ENCODE data around the gene CDKN2B. TPM values are rescaled to one million over a fixed set of nuclear protein-coding genes. Genes with fewer than 3 reads are reported as not detected.
A peak's percentile ranks its signal among the peaks of the same experiment; 100 is the strongest.

The CDKN2B gene
- total RNA-seq, 2 experiments from 2014 or later: 2.0 to 3.7 TPM

GRCh38 chr9:21995666-21996398, 13.3 kb downstream of the CDKN2B start:
- H3K4me3 ChIP-seq (ENCODE audit: low read depth, low read length, poor library complexity, severe bottlenecking): peak overlapping the region; percentile 78

DNA sequence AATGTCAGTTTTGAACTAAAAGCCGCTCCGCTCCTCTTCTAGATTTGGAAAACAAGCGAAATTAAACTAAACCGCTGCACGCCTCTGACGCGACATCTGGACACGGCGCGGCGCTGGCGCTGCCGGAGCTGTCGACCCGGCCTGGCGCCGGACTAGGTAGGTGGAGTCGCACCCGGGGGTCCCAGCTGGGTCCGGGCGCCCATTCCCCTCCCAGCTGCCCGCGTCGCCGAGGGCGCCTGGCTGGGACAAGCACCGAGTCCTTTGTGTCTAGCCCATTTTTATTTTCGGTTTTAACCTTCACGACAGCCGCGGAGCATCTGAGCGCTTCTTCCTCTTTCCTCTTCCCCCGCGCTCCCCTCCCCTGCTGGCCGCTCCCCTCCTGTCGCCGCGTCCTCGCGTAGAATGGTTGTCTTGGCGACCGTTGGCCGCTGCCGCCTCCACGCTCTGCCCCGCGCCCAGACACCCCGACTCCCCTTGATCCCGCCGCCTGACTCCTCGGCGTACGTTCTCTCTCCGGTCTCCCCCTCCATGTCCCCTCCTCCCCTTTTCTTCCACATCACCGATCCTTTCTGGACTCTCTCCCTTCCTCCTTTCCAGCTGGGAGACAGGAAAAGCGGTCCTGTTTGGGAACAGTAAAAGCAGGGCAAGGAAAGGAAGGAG, 14.0 kb downstream of the CDKN2B start:
- Histone ChIP-seq H3K4me1 (ENCODE audit: insufficient read depth, low read length, poor library complexity, severe bottlenecking) (peaks cover 21% of the 10 kb centered on the region), H2AFZ (ENCODE audit: low read length) (peak overlapping the region; percentile 76), H3K9me2 (ENCODE audit: insufficient read depth, low read length) (no peaks in the 10 kb centered on the region), H3K9me3 (ENCODE audit: low read length) (no peaks in the 10 kb centered on the region), H3K79me2 (ENCODE audit: insufficient read depth, low read depth, low read length) (peaks cover 85% of the 10 kb centered on the region), H3K27ac (ENCODE audit: low read depth, low read length, poor library complexity, severe bottlenecking) (peak overlapping the region; percentile 97), H3K36me3 (ENCODE audit: insufficient read depth, low read length) (peaks cover 44% of the 10 kb centered on the region), H4K20me1 (ENCODE audit: insufficient read depth, low read length) (peaks cover 28% of the 10 kb centered on the region), H3K4me3 (ENCODE audit: low read depth, low read length, poor library complexity, severe bottlenecking) (peak overlapping the region; percentile 78), H3K4me2 (ENCODE audit: low read length) (peak overlapping the region; percentile 85)
- peak; percentile 93 for DNase-seq (ENCODE audit: low spot score)
- ChIA-PET CTCF (ENCODE audit: unreplicated experiment) (interaction anchor here (0.7 to 1.3 kb wide), 3 partner anchors 12 to 31 kb away, joined by 3 to 4 read pairs (median 4); no protein-coding TSS in a partner anchor), POLR2A (interaction anchor here (1.0 to 3.8 kb wide), 4 partner anchors 12 to 16 kb away, joined by 3 to 34 read pairs (median 4); partner anchors contain the start of gene CDKN2B)
- BruUV-seq (replicated peaks): TSS peak; percentile 52
- intact Hi-C loops (cut with micrococcal nuclease; ENCODE audit: unreplicated experiment): loop anchor here (2.0 kb wide), 1 partner anchor 192 kb away; the partner anchor contains the start of gene MTAP
- TF ChIP-seq, protein P1, sequence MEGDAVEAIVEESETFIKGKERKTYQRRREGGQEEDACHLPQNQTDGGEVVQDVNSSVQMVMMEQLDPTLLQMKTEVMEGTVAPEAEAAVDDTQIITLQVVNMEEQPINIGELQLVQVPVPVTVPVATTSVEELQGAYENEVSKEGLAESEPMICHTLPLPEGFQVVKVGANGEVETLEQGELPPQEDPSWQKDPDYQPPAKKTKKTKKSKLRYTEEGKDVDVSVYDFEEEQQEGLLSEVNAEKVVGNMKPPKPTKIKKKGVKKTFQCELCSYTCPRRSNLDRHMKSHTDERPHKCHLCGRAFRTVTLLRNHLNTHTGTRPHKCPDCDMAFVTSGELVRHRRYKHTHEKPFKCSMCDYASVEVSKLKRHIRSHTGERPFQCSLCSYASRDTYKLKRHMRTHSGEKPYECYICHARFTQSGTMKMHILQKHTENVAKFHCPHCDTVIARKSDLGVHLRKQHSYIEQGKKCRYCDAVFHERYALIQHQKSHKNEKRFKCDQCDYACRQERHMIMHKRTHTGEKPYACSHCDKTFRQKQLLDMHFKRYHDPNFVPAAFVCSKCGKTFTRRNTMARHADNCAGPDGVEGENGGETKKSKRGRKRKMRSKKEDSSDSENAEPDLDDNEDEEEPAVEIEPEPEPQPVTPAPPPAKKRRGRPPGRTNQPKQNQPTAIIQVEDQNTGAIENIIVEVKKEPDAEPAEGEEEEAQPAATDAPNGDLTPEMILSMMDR (conservative IDR thresholded peaks at IDR 0.05; ENCODE audit: low read length): no peak
- TF ChIP-seq EZH2phosphoT487 (IDR thresholded peaks at IDR 0.05; ENCODE audit: borderline replicate concordance, low read depth, low read length): no peak

More at GRCh38 chr9:21995666-21996398, 13.3 kb downstream of the CDKN2B start:
- intact Hi-C loops (cut with micrococcal nuclease; ENCODE audit: unreplicated experiment): loop anchor here (1.0 to 2.0 kb wide), 2 partner anchors 12 to 193 kb away; partner anchors contain the start of gene MTAP
- Histone ChIP-seq H3K27ac (ENCODE audit: low read depth, low read length, poor library complexity, severe bottlenecking) (peak overlapping the region; percentile 97), H3K79me2 (ENCODE audit: insufficient read depth, low read depth, low read length) (peaks cover 85% of the 10 kb centered on the region), H3K9me2 (ENCODE audit: insufficient read depth, low read length) (no peaks in the 10 kb centered on the region), H3K4me2 (ENCODE audit: low read length) (peak overlapping the region; percentile 85), H2AFZ (ENCODE audit: low read length) (peak overlapping the region; percentile 50; the same call in 1 of the 2 replicates), H4K20me1 (ENCODE audit: insufficient read depth, low read length) (peaks cover 28% of the 10 kb centered on the region), H3K36me3 (ENCODE audit: insufficient read depth, low read length) (peaks cover 37% of the 10 kb centered on the region), H3K4me1 (ENCODE audit: insufficient read depth, low read length, poor library complexity, severe bottlenecking) (peaks cover 17% of the 10 kb centered on the region), H3K9me3 (ENCODE audit: low read length) (no peaks in the 10 kb centered on the region)
- DNase-seq (ENCODE audit: low spot score): peak; percentile 71
- BruUV-seq (replicated peaks): no TSS peak
- no peak for TF ChIP-seq EZH2phosphoT487 (IDR thresholded peaks at IDR 0.05; ENCODE audit: borderline replicate concordance, low read depth, low read length)
- TF ChIP-seq, protein P1 (conservative IDR thresholded peaks at IDR 0.05; ENCODE audit: low read length): peak; percentile 59
- CTCF ChIA-PET (ENCODE audit: unreplicated experiment): interaction anchor here (0.7 to 0.8 kb wide), 2 partner anchors 12 to 32 kb away, joined by 4 read pairs; no protein-coding TSS in a partner anchor
- POLR2A ChIA-PET: interaction anchor here (0.6 to 3.8 kb wide), 7 partner anchors 11 to 908 kb away, joined by 3 to 34 read pairs (median 3); partner anchors contain the start of genes CDKN2B and MTAP
